ENCODE data around the gene APP. TPM values are rescaled to one million over a fixed set of nuclear protein-coding genes. Genes with fewer than 3 reads are reported as not detected.

The APP gene
- polyA plus RNA-seq, 2 donors = 28.6 to 81.7 TPM

DNA sequence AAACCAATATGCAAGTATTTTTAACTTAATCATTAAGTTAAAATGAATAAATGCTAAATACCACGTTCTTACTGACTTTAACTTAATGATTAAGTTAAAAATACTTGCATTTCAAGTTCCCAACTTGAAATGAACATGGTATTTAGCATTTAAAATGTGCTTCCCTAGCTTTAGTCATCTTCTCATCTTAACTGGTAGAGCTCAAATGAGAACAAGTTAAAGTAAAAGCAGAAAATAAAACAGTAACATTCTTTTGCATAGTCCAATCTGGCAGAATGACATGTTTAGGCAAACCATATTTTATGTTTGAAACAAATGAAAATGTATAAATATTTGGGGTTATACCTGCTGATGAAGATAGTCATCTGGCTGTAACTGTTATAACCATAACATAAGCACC, 186.0 kb downstream of the APP start:
- Histone ChIP-seq H3K27me3 (ENCODE audit: control insufficient read depth in 1 of 2, insufficient read depth in 2 of 2, low read length in 2 of 2) (no peaks in the 10 kb centered on the region), H3K27ac (ENCODE audit: low read depth in 2 of 2, low read length in 1 of 2) (no peak overlapping the region), H3K4me3 (ENCODE audit: low read depth in 1 of 2, low read length in 2 of 2) (no peak overlapping the region), H3K9me3 (ENCODE audit: control insufficient read depth in 2 of 2, insufficient read depth in 1 of 2, low read depth in 1 of 2, low read length in 1 of 2) (no peaks in the 10 kb centered on the region), H3K36me3 (ENCODE audit: control insufficient read depth in 2 of 2, insufficient read depth in 2 of 2, low read length in 1 of 2) (no peaks in the 10 kb centered on the region), H3K4me1 (ENCODE audit: control insufficient read depth in 2 of 2, insufficient read depth in 2 of 2, low read length in 1 of 2) (peaks cover 0 to 3% of the 10 kb centered on the region in 2 donors)
- 74 to 78% methylated on average over 1 of the region's 1 CpG for WGBS, 2 donors

DNA sequence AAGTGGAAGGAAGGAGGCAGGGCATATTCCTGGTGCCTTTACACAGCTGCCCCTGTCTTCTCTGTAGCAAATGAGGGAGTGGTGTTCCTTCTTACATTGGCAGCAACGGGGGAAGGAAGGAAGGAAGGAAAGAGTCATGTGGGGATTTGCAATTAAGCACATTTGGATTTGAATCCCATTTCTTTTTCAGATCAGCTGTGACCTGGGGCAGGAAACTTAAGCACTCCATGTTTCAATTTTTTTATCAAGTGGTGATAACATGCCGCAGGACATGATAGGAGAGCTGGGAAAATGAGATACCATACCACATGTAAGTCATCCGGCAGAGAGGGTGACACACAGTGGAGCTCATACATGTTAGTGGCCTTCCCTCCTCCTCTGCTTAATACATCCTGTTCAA, 186.8 kb downstream of the APP start:
- WGBS, 2 donors = 56 to 70% methylated on average over 3 of the region's 3 CpGs
- Histone ChIP-seq H3K4me3 (ENCODE audit: low read depth in 1 of 2, low read length in 2 of 2) (no peak overlapping the region), H3K27me3 (ENCODE audit: control insufficient read depth in 1 of 2, insufficient read depth in 2 of 2, low read length in 2 of 2) (no peaks in the 10 kb centered on the region), H3K36me3 (ENCODE audit: control insufficient read depth in 2 of 2, insufficient read depth in 2 of 2, low read length in 1 of 2) (no peaks in the 10 kb centered on the region), H3K27ac (ENCODE audit: low read depth in 2 of 2, low read length in 1 of 2) (no peak overlapping the region), H3K9me3 (ENCODE audit: control insufficient read depth in 2 of 2, insufficient read depth in 1 of 2, low read depth in 1 of 2, low read length in 1 of 2) (no peaks in the 10 kb centered on the region), H3K4me1 (ENCODE audit: control insufficient read depth in 2 of 2, insufficient read depth in 2 of 2, low read length in 1 of 2) (peaks cover 0 to 3% of the 10 kb centered on the region in 2 donors)

DNA sequence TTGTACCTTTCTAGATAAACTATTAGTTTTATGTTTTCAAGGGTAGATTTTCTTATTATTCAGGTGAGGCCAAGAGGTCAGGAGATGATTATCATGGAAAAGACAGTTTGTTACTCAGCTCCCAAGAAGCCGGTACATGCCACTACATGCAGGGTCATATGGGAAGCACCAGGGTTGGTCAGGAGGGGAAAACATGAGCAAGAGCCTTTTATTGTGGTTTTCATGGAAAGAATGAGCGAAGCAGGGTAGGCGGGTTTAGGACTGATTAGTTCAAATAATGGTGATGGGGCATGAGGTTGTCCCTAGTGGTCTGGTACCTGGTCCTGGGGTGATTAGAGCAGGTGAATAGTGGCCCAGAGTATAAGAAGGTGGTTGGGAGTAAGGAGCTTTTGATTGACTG, 189.9 kb downstream of the APP start:
- WGBS, 2 donors = 77 to 90% methylated on average over 3 of the region's 3 CpGs
- no peak overlapping the region for H3K27ac ChIP-seq (ENCODE audit: low read depth in 2 of 2, low read length in 1 of 2)
- no peaks in the 10 kb centered on the region for H3K27me3 ChIP-seq (ENCODE audit: control insufficient read depth in 1 of 2, insufficient read depth in 2 of 2, low read length in 2 of 2)
- no peaks in the 10 kb centered on the region for H3K36me3 ChIP-seq (ENCODE audit: control insufficient read depth in 2 of 2, insufficient read depth in 2 of 2, low read length in 1 of 2)
- no peaks in the 10 kb centered on the region for H3K9me3 ChIP-seq (ENCODE audit: control insufficient read depth in 2 of 2, insufficient read depth in 1 of 2, low read depth in 1 of 2, low read length in 1 of 2)
- peaks cover 0 to 3% of the 10 kb centered on the region in 2 donors for H3K4me1 ChIP-seq (ENCODE audit: control insufficient read depth in 2 of 2, insufficient read depth in 2 of 2, low read length in 1 of 2)
- H3K4me3 ChIP-seq (ENCODE audit: low read depth in 1 of 2, low read length in 2 of 2) = no peak overlapping the region

DNA sequence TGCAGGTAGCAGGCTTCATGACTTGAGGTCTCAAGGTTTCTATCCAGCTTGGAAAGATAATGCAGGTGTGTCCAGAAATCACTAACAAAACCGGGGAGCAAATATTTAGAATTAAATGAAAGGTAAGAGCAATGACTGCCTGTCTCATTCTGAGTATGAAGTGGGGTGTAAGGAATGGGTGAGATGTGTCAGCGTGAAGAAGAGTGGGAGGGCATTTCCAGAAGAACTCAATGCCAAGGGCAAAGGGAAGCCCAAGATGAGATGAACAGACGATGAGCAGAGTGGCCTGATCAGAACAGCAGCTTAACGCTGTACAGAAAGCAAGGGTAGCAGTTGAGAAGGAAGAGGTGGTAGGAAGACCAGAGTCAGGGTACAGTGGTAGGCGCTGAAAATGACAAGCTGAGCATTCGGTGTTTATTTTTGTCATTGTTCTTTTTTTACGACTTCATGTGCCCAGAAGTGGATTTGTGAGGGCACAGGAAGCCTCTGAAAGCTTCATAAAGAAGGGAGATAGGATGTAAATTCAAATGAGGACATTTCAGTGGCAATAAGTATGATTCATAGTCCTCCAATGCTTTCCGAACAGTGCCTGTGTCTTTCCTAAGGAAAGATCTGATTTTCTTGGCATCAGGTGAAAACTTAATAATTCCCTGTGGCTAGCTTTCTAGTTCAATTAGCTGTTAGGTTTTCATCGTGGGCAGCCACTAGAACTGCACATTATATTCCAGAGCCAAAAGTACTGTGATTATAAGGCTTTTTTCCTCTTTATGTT, 190.5 kb downstream of the APP start:
- Histone ChIP-seq H3K27me3 (ENCODE audit: control insufficient read depth in 1 of 2, insufficient read depth in 2 of 2, low read length in 2 of 2) (no peaks in the 10 kb centered on the region), H3K36me3 (ENCODE audit: control insufficient read depth in 2 of 2, insufficient read depth in 2 of 2, low read length in 1 of 2) (peaks cover 0 to 1% of the 10 kb centered on the region in 2 donors), H3K4me3 (ENCODE audit: low read depth in 1 of 2, low read length in 2 of 2) (no peak overlapping the region), H3K9me3 (ENCODE audit: control insufficient read depth in 2 of 2, insufficient read depth in 1 of 2, low read depth in 1 of 2, low read length in 1 of 2) (no peaks in the 10 kb centered on the region), H3K27ac (ENCODE audit: low read depth in 2 of 2, low read length in 1 of 2) (peak overlapping the region in 1 of 2 donors; percentile 22), H3K4me1 (ENCODE audit: control insufficient read depth in 2 of 2, insufficient read depth in 2 of 2, low read length in 1 of 2) (peaks cover 0 to 3% of the 10 kb centered on the region in 2 donors)
- 76 to 78% methylated on average over 9 of the region's 9 CpGs for WGBS, 2 donors

DNA sequence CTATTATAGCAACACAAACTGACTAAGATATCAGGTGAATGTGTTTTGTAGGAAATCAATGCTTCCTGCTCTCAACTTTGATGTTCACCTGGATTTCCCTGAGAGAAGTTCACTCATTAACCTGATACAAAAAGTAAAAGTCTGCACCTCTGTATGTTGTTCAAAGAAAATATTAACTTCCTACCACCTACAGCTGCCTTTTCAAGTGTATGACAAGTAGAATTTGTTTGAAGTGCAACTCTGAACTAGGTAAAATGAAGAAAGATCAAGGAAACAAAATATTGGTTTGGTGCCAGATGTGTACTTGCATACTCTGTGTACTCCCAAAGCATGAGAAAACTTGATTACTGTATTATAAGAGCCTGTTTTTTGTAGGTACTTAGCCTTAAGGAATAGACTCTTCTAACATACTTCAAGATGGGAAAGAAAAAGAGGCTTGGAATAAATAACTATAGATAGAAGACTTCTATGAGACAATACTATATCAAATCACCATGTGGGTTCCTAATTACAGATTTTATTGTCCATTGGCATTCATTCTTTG, 193.4 kb downstream of the APP start:
- Histone ChIP-seq H3K27ac (ENCODE audit: low read depth in 2 of 2, low read length in 1 of 2) (no peak overlapping the region), H3K36me3 (ENCODE audit: control insufficient read depth in 2 of 2, insufficient read depth in 2 of 2, low read length in 1 of 2) (peaks cover 6 to 8% of the 10 kb centered on the region in 2 donors), H3K27me3 (ENCODE audit: control insufficient read depth in 1 of 2, insufficient read depth in 2 of 2, low read length in 2 of 2) (no peaks in the 10 kb centered on the region), H3K4me3 (ENCODE audit: low read depth in 1 of 2, low read length in 2 of 2) (no peak overlapping the region), H3K9me3 (ENCODE audit: control insufficient read depth in 2 of 2, insufficient read depth in 1 of 2, low read depth in 1 of 2, low read length in 1 of 2) (no peaks in the 10 kb centered on the region), H3K4me1 (ENCODE audit: control insufficient read depth in 2 of 2, insufficient read depth in 2 of 2, low read length in 1 of 2) (peaks cover 2 to 4% of the 10 kb centered on the region in 2 donors)

DNA sequence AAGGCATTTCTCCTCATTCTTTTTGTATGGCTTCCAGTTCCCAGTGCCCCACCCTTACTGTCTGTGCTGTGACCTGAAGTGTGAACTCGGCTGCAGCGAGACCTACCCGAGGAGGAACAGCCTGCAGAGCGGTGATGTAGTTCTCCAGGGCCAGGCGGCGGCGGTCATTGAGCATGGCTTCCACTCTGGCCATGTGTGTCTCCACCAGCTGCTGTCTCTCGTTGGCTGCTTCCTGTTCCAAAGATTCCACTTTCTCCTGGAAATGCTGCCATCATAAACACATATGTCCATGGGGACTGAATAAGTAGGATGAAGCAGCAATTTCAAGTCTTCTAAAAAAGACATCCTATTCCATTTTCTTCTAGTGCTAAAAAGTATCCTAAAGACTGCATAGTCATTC, 195.6 kb downstream of the APP start:
- peaks cover 6 to 8% of the 10 kb centered on the region in 2 donors for H3K36me3 ChIP-seq (ENCODE audit: control insufficient read depth in 2 of 2, insufficient read depth in 2 of 2, low read length in 1 of 2)
- WGBS, 2 donors = 90 to 93% methylated on average over 8 of the region's 8 CpGs
- H3K27me3 ChIP-seq (ENCODE audit: control insufficient read depth in 1 of 2, insufficient read depth in 2 of 2, low read length in 2 of 2) = no peaks in the 10 kb centered on the region
- peaks cover 2% of the 10 kb centered on the region in 2 donors for H3K4me1 ChIP-seq (ENCODE audit: control insufficient read depth in 2 of 2, insufficient read depth in 2 of 2, low read length in 1 of 2)
- no peak overlapping the region for H3K27ac ChIP-seq (ENCODE audit: low read depth in 2 of 2, low read length in 1 of 2)
- no peaks in the 10 kb centered on the region for H3K9me3 ChIP-seq (ENCODE audit: control insufficient read depth in 2 of 2, insufficient read depth in 1 of 2, low read depth in 1 of 2, low read length in 1 of 2)
- H3K4me3 ChIP-seq (ENCODE audit: low read depth in 1 of 2, low read length in 2 of 2) = no peak overlapping the region

DNA sequence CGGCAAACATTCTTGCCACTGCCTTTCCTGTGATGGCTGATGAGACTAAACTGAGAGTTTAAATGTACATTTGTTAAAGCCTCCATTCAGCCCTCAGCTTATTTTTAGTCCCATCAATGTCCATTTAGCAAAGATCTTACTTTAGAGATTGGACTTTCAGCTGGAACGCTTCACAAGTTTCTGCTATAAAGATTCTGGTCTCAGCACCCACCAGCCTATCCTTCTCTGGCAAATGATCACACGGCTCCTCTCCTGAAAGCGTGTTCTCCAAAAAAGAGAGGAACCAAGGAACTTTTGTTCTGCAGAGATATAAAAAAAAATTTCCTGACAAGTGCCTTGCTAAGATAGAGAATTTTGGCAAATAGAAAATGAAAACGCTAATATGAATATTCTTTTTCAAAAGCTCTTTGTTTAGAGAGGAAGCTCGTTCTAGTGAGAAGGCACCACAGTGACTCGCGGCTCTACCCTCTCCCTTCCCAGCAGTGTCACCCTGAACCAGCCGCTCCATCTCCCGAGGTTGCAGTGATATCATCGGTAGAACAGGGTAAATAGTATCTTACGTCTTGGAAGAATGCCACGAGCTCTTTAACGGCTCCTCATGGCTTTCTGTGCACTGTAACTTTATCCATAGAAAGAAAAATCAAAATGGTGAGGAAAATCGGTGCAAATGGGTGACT, 200.2 kb downstream of the APP start:
- Histone ChIP-seq H3K27me3 (ENCODE audit: control insufficient read depth in 1 of 2, insufficient read depth in 2 of 2, low read length in 2 of 2) (no peaks in the 10 kb centered on the region), H3K27ac (ENCODE audit: low read depth in 2 of 2, low read length in 1 of 2) (peak overlapping the region in 1 of 2 donors; percentile 9), H3K36me3 (ENCODE audit: control insufficient read depth in 2 of 2, insufficient read depth in 2 of 2, low read length in 1 of 2) (peaks cover 6 to 8% of the 10 kb centered on the region in 2 donors), H3K9me3 (ENCODE audit: control insufficient read depth in 2 of 2, insufficient read depth in 1 of 2, low read depth in 1 of 2, low read length in 1 of 2) (no peaks in the 10 kb centered on the region), H3K4me3 (ENCODE audit: low read depth in 1 of 2, low read length in 2 of 2) (no peak overlapping the region), H3K4me1 (ENCODE audit: control insufficient read depth in 2 of 2, insufficient read depth in 2 of 2, low read length in 1 of 2) (peaks cover 2% of the 10 kb centered on the region in 2 donors)
- 75 to 77% methylated on average over 15 of the region's 15 CpGs for WGBS, 2 donors

DNA sequence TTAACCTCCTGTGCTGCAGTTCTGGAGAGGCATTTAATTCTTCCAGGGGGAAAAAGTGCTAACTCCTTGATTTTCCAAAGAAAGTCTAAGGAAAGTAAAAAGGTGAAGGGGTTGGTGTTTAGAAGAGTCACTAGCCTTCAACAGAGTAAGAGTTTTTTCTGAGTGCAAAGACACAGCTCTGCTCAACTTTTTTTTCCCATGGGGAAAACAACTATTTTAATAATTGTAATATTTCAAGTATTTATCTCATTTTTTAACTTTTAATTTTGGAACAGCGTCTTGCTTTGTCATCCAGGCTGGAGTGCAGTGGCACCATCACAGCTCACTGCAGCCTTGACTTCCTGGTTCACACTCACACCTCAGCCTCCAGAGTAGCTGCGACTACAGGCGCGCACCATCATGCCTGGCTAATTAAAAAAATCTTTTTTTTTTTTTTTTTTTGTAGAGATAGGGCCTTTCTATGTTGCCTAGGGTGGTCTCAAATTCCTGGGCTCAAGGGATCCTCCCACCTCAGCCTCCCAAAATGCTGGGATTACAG, 202.6 kb downstream of the APP start:
- no peak overlapping the region for H3K4me3 ChIP-seq (ENCODE audit: low read depth in 1 of 2, low read length in 2 of 2)
- peak overlapping the region; percentile 15 to 31 for H3K27ac ChIP-seq (ENCODE audit: low read depth in 2 of 2, low read length in 1 of 2)
- no peaks in the 10 kb centered on the region for H3K27me3 ChIP-seq (ENCODE audit: control insufficient read depth in 1 of 2, insufficient read depth in 2 of 2, low read length in 2 of 2)
- no peaks in the 10 kb centered on the region for H3K36me3 ChIP-seq (ENCODE audit: control insufficient read depth in 2 of 2, insufficient read depth in 2 of 2, low read length in 1 of 2)
- WGBS, 2 donors = 85 to 90% methylated on average over 4 of the region's 4 CpGs
- H3K4me1 ChIP-seq (ENCODE audit: control insufficient read depth in 2 of 2, insufficient read depth in 2 of 2, low read length in 1 of 2) = no peaks in the 10 kb centered on the region
- no peaks in the 10 kb centered on the region for H3K9me3 ChIP-seq (ENCODE audit: control insufficient read depth in 2 of 2, insufficient read depth in 1 of 2, low read depth in 1 of 2, low read length in 1 of 2)

DNA sequence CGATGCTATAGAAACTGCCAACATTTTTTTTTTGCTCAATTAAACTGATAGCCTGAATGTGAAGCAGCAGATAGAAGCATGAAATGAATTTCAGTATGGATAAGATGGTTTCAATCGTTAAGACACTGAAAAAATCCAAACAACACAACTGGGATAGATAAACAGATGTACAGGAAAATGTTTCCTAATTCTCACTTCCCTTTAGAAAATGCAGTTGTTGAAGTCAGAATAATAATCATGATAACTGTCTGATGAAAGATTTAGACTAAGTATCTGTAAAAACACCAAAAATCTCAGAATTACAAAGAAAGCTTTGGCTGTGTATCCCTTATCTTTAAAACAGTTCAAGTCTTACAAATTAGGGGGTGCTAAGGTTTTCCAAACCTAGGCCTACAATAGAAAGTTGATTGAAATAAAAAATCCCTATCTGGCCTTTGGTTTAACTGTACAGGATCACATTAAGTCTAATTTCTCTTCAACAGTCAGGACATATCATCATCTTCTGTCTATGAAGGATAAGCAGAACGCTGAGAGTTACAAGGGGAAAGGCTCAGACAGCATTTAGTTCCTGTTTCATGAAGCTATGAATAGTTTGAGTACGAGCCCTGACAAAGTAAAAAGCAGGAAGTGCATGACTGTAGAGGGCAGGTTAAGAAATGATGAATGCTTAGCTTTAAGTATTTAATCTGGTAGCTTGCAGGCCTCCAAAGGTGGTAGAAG, 203.2 kb downstream of the APP start:
- H3K27ac ChIP-seq (ENCODE audit: low read depth in 2 of 2, low read length in 1 of 2) = peak overlapping the region in 1 of 2 donors; percentile 15
- H3K4me3 ChIP-seq (ENCODE audit: low read depth in 1 of 2, low read length in 2 of 2) = no peak overlapping the region
- WGBS, 2 donors = 47 to 49% methylated on average over 4 of the region's 4 CpGs
- H3K9me3 ChIP-seq (ENCODE audit: control insufficient read depth in 2 of 2, insufficient read depth in 1 of 2, low read depth in 1 of 2, low read length in 1 of 2) = no peaks in the 10 kb centered on the region
- H3K36me3 ChIP-seq (ENCODE audit: control insufficient read depth in 2 of 2, insufficient read depth in 2 of 2, low read length in 1 of 2) = no peaks in the 10 kb centered on the region
- H3K27me3 ChIP-seq (ENCODE audit: control insufficient read depth in 1 of 2, insufficient read depth in 2 of 2, low read length in 2 of 2) = no peaks in the 10 kb centered on the region
- H3K4me1 ChIP-seq (ENCODE audit: control insufficient read depth in 2 of 2, insufficient read depth in 2 of 2, low read length in 1 of 2) = no peaks in the 10 kb centered on the region

Data from esophagus (tissue), 2 donors.